ENCODE measurements around the gene WWOX. TPM values are rescaled to one million over a fixed set of nuclear protein-coding genes. Genes with fewer than 3 reads are reported as not detected.

Gene WWOX
- polyA plus RNA-seq, 1 donor (not counting 4 experiments of a cell fraction or from before 2014, with no cell fraction given), result 5.1 TPM

DNA sequence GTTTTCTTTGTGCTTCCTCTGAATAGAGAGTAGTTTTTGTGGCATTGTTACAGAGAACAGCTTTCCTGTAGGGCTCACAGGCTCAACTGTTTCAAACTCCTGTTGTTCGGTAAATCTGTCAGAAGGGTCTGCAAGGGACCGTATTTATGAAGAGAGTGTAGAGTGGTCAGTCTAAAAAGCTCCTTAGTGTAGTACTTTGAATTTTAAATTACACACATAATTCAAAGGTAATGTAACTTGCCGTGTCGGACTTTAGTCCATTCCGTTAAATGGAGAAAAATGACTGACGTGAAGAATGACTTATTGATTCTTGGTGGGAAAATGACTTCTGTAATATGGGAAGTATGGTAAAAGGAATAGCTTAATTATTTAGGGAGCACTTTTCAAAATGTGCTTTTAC is 190.9 kb downstream of the WWOX start:
- Histone ChIP-seq H3K9me3 (ENCODE audit: control insufficient read depth, low read depth, low read length) (no peaks in the 10 kb centered on the region), H3K4me2 (ENCODE audit: control insufficient read depth, extremely low read depth, insufficient read depth, low read depth, low read length) (no peak overlapping the region), H4K20me1 (ENCODE audit: control insufficient read depth, extremely low read depth, insufficient read depth, low read length) (no peaks in the 10 kb centered on the region), H3K9ac (ENCODE audit: control insufficient read depth, extremely low read depth, insufficient read depth, low read length) (no peak overlapping the region), H3K79me2 (ENCODE audit: control insufficient read depth, insufficient read depth, low read length) (no peaks in the 10 kb centered on the region), H2AFZ (ENCODE audit: control insufficient read depth, low read length) (no peak overlapping the region), H3K27me3 (ENCODE audit: control insufficient read depth, extremely low read depth, insufficient read depth, low read length) (no peaks in the 10 kb centered on the region), H3K36me3 (ENCODE audit: control insufficient read depth in 2 of 2, extremely low read depth in 1 of 2, insufficient read depth in 2 of 2, low read length in 2 of 2) (no peaks in the 10 kb centered on the region), H3K4me3 (ENCODE audit: control insufficient read depth in 2 of 3, extremely low read depth in 1 of 3, insufficient read depth in 2 of 3, low read depth in 1 of 3, low read length in 3 of 3) (no peak overlapping the region), H3K27ac (ENCODE audit: control insufficient read depth, insufficient read depth, low read length) (no peak overlapping the region), H3K4me1 (ENCODE audit: control insufficient read depth, extremely low read depth, insufficient read depth, low read length) (no peaks in the 10 kb centered on the region), H3K9me1 (ENCODE audit: control insufficient read depth, extremely low read depth, insufficient read depth, low read length) (no peaks in the 10 kb centered on the region)
- FAIRE-seq (no peak), DNase-seq (ENCODE audit: low read depth, low spot score) (no peak)
- dilution Hi-C loops (cut with MboI; ENCODE audit: extremely low pct_ligation_motif_present, low sequenced_read_pairs), result no loop called here
- TF ChIP-seq EZH2 (IDR thresholded peaks at IDR 0.05; ENCODE audit: low read length), result no peak
- TF ChIP-seq, protein P1, sequence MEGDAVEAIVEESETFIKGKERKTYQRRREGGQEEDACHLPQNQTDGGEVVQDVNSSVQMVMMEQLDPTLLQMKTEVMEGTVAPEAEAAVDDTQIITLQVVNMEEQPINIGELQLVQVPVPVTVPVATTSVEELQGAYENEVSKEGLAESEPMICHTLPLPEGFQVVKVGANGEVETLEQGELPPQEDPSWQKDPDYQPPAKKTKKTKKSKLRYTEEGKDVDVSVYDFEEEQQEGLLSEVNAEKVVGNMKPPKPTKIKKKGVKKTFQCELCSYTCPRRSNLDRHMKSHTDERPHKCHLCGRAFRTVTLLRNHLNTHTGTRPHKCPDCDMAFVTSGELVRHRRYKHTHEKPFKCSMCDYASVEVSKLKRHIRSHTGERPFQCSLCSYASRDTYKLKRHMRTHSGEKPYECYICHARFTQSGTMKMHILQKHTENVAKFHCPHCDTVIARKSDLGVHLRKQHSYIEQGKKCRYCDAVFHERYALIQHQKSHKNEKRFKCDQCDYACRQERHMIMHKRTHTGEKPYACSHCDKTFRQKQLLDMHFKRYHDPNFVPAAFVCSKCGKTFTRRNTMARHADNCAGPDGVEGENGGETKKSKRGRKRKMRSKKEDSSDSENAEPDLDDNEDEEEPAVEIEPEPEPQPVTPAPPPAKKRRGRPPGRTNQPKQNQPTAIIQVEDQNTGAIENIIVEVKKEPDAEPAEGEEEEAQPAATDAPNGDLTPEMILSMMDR (optimal IDR thresholded peaks at IDR 0.05 in 1 of 3, IDR thresholded peaks at IDR 0.05 in 1 of 3, conservative IDR thresholded peaks at IDR 0.05 in 1 of 3; ENCODE audit: extremely low read depth in 1 of 3, insufficient read depth in 2 of 3, low read length in 3 of 3), result no peak

DNA sequence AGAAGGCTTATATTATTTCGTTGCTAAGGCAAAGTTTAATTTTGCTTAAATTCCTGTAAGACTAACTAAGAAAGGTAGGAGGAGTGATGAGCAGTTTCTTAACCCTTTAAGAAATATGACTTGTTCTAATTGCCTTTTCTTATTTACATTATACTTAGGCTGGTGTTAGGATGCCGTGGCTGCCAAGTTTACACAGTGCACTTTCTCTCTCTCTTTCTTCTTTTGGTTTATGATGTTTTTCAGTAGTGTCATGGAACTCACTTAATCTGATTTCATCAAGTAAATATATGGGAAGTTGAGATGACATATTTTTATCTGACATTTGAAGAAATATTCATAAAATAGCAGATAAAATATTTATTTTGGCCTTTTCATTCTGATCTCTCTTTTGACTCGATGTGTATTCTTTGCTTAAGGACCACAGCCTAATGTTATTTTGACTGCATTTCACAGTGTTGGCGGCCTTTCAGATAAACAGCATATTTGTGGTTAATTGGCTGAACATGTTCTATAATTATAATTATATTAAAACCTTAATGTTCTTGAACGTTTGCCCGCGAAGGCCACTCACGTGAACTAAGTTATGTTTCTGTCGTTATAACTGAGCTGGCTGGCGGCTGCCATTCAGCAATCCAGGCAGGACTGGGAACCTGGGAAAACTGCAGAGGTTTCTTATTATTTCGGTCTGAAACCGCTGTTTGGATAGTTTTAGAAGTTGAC is 191.6 kb downstream of the WWOX start:
- Histone ChIP-seq H3K4me1 (ENCODE audit: control insufficient read depth, extremely low read depth, insufficient read depth, low read length) (no peaks in the 10 kb centered on the region), H3K4me3 (ENCODE audit: control insufficient read depth in 2 of 3, extremely low read depth in 1 of 3, insufficient read depth in 2 of 3, low read depth in 1 of 3, low read length in 3 of 3) (no peak overlapping the region), H3K9ac (ENCODE audit: control insufficient read depth, extremely low read depth, insufficient read depth, low read length) (no peak overlapping the region), H3K4me2 (ENCODE audit: control insufficient read depth, extremely low read depth, insufficient read depth, low read depth, low read length) (no peak overlapping the region), H3K27me3 (ENCODE audit: control insufficient read depth, extremely low read depth, insufficient read depth, low read length) (no peaks in the 10 kb centered on the region), H4K20me1 (ENCODE audit: control insufficient read depth, extremely low read depth, insufficient read depth, low read length) (no peaks in the 10 kb centered on the region), H3K36me3 (ENCODE audit: control insufficient read depth in 2 of 2, extremely low read depth in 1 of 2, insufficient read depth in 2 of 2, low read length in 2 of 2) (no peaks in the 10 kb centered on the region), H3K9me1 (ENCODE audit: control insufficient read depth, extremely low read depth, insufficient read depth, low read length) (no peaks in the 10 kb centered on the region), H2AFZ (ENCODE audit: control insufficient read depth, low read length) (no peak overlapping the region), H3K27ac (ENCODE audit: control insufficient read depth, insufficient read depth, low read length) (no peak overlapping the region), H3K9me3 (ENCODE audit: control insufficient read depth, low read depth, low read length) (no peaks in the 10 kb centered on the region), H3K79me2 (ENCODE audit: control insufficient read depth, insufficient read depth, low read length) (no peaks in the 10 kb centered on the region)
- TF ChIP-seq, protein P1 (optimal IDR thresholded peaks at IDR 0.05 in 1 of 3, IDR thresholded peaks at IDR 0.05 in 1 of 3, conservative IDR thresholded peaks at IDR 0.05 in 1 of 3; ENCODE audit: extremely low read depth in 1 of 3, insufficient read depth in 2 of 3, low read length in 3 of 3), result no peak
- TF ChIP-seq EZH2 (IDR thresholded peaks at IDR 0.05; ENCODE audit: low read length), result no peak
- DNase-seq (ENCODE audit: low read depth, low spot score), result no peak
- no peak for FAIRE-seq
- dilution Hi-C loops (cut with MboI; ENCODE audit: extremely low pct_ligation_motif_present, low sequenced_read_pairs), result no loop called here

Measured in keratinocyte (primary cell).